ENCODE results near the gene MACROD2.
"Not testable (repeated sequence)": the region's sequence is repeated elsewhere in the genome, so short reads cannot be mapped to it uniquely, and the experiment has no call there.

Gene MACROD2

DNA sequence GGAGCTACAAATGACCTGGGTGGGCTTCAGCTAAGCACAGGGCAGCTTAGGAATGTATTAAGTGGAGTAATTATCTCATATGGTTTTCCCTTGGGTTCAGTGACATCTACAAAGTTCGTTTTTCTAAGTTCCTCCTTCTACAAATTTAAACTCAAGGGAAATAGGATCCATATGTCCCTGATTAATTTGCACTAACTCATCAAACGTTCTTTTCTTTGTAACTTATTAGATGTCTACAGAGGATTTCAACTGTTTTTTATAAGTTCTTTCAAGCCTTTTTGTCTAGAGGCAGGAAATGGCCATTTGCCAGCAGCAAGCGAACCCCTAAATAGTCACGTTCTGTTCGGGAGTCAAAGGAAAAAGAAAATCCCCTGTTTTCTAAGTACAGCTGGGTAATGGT is 1517.6 kb downstream of the MACROD2 start:
- DNase-seq, result no peak

DNA sequence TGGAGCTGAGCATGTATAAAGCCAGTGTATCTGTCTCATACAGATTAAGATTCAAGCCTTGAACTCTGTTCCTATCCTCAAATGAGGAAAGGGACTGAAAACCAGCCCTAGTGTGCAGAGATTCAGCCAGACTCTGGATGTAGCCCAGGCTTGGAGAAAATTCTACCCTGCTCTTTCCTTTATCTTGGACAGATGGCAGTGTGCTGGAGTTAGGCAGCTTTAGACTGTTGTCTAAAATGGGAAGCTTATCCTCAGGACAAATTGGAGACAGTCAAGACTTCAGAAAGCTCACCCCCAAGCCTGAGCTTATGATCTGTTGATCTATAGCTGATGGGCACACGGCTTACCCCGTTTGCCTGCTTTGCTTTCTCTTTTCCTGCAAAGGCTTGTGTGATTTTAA is 1520.4 kb downstream of the MACROD2 start:
- DNase-seq, result no peak

GRCh38 chr20:15520930-15521524 is 1525.7 kb downstream of the MACROD2 start:
- no peak for DNase-seq

- DNase-seq, result no peak
Observed at GRCh38 chr20:15523400-15523799, 1528.1 kb downstream of the MACROD2 start.

- no peak for DNase-seq
Observed at GRCh38 chr20:15528391-15529111, 1533.2 kb downstream of the MACROD2 start.

- no peak for DNase-seq
Observed at GRCh38 chr20:15535863-15536262, 1540.5 kb downstream of the MACROD2 start.

DNA sequence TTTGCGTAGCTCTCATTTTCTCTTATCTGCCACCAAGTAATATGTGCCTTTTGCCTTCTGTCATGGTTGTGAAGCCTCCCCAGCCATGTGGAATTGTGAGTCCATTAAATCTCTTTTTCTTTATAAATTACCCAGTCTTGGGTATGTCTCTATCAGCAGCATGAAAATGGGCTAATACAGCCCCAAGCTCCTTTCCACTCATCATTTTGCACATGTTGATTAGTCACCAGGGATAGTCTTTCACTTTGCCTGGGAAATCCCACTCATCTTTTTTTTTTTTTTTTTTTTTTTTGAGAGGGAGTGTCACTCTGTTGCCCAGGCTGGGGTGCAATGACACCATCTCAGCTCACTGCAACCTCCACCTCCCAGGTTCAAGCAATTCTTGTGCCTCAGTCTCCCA is 1541.9 kb downstream of the MACROD2 start:
- not testable (repeated sequence) for DNase-seq

GRCh38 chr20:15542655-15543054 is 1547.3 kb downstream of the MACROD2 start:
- no peak for DNase-seq

DNA sequence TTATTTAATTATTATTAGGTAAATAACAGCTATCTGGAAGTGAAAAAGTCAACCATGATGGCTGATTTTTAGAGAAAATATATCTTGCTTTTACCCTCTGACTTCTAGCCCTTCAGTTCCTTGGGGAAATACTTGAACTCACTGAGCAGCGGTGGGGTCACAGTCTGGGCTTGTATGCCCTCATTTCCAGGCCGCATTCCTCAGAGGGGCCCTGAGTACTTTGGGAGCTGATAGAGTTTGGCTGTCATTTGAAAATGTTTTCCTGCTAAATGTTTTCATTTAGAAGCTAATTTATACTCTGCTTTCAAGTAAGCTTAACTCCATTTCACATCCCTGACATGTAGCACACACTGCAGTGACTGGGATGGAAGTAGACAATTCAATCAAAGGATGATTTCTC is 1549.4 kb downstream of the MACROD2 start:
- DNase-seq, result no peak

DNA sequence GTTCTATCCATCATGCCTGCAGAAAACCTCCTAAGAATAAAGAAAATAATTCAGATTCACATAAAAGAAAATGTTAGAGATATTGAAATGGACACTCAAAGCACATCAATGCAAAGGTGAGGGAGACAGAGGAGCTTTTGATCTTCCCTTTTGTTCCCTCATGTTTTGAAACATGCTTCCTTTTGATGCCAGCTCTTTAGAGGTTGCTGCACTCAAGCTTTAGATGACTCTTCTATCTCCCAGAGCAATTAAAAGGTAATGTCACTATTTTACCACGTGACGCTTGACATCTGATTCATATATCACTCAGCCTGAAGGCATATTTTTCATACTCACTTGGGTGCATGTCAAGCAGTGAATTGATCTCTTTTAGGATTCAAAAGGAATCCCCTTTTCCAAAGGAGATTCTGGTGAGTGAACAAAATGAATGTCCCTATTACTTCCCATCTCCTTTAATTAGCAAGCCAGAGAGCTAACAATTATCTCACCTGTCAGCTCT is 1551.3 kb downstream of the MACROD2 start:
- no peak for DNase-seq

DNA sequence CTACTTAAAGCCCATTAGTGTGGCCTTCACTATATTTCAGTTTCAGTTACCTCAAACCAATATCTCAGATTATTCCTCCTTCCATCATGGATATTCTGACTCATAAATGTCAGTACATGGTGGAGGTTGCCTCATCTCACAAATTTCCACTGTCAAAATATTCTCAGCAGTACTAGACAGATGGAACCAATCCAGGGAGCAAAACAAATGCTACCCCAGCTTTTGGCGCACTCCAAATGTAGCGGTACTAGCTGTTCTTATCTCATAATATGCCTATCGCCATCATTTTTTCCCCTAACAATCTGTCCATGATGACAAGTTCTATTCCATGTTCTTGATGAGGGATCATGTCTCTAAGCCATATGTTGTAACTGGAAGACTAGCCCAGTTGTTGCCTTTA is 1551.8 kb downstream of the MACROD2 start:
- DNase-seq, result no peak

GRCh38 chr20:15550116-15550870 is 1555.0 kb downstream of the MACROD2 start:
- no peak for DNase-seq

- DNase-seq, result no peak
Observed at GRCh38 chr20:15555913-15556312, 1560.6 kb downstream of the MACROD2 start.

DNA sequence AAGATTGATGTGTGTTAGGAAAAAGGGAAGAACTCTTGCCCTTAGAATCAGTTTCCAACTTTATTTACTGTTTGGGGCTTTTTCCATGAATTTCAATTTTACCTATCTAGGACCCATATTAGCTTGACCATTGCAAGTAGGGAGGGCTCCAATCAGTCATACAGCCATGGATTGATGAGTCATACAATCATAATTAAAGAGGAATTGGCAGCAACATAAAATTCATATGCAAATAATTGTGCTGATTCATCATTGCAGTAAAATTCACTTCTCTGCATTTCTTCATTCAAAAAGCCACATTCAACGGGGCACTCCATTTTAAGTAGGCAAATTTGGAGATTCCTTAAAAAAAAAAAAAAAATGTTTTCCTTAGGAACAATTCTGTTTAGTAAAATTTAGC is 1561.6 kb downstream of the MACROD2 start:
- DNase-seq, result no peak

DNA sequence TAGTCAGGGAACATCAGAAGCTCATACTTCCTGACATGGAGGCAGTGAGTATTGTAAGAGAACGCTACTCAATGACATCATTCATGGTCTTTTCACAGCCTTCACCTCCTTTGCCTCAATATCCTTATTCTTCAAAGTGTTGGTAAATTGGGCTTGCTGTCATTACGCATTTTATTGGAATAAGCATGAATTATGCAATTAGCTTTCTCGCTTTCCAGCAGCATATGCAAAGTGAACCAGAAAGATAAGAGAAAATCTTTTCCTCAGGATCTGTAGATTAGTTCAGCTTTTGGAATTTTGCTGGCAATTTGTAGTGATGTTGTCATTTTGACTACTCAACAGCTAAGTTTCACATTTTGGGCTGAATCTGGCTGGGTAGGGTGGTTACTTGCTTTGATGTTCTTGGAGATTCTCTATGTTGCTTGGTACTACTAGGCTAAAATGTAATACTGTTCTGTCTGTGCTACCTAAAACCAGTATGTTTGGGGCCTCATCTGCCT is 1565.8 kb downstream of the MACROD2 start:
- DNase-seq, result no peak

DNA sequence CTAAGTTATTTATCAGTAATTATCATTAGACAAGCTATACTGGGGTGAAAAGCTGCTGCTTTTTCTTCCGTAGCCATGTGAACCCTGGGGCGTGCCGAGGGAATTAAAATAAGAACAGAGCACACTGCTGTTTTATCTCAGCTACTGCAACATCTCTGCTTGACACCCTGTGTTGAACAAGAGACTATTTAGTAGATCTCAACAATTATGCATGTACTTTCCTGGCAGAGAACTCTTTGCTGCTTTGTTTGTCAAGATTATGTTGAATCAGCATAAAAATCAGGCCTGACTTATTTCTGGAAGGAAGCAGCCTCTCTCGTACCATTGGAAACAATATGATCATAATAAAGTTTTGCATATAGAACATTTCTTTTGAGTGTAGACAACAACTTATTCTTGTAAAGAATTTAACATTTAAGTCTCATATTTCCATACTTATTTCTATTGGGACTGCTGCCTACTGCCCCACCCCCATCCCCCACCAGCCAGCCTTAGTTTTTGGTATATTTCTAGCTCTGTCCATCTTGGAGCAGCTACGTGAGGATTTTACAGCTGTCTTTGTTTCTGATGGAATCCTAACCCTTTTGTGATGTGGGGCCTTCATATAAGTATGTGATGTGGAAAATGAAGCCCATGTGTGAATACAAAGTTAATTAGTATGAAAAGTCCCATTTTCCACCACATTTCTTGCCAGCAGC is 1566.5 kb downstream of the MACROD2 start:
- no peak for DNase-seq

DNA sequence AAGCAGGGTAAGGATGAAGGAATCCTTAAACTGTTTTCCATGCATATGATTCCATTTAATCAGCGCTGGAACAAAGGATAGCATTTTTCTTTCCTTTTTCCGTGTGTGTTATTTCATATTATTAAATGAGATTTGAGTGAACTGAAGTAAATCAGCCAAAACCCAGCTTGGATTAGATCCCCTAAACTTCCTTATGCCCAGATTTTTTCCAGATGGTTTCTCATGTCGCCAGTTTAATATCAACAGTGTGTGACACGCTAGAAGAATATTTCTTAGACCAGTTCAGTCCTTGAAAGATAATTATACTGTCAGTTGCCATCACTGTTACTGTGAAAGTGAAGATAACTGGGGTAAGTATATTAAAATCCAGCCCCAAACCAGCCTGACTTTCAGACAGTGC is 1568.5 kb downstream of the MACROD2 start:
- DNase-seq, result no peak

- no peak for DNase-seq
Observed at GRCh38 chr20:15564981-15565380, 1569.7 kb downstream of the MACROD2 start.

GRCh38 chr20:15565786-15566185 is 1570.5 kb downstream of the MACROD2 start:
- DNase-seq, result no peak

DNA sequence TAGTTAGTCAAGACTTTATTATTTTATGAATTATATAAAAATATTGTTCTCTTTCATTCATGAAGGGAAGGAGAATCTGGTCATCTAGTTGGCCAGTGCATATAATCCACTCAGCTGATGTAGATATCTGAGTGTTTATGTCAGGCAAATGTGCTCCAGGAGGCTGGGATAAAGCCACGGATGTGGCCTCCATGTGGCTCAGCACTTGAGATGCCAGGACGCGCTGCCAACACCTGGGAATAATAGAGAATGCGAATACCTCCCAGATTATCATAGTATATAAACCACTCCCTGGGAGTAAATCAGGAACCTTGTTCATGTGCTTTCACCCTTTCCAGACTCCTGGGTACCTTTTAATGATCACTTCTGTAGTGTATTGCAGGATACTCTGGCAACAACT is 1571.9 kb downstream of the MACROD2 start:
- DNase-seq, result no peak

- DNase-seq, result no peak
Observed at GRCh38 chr20:15570156-15570555, 1574.8 kb downstream of the MACROD2 start.

DNA sequence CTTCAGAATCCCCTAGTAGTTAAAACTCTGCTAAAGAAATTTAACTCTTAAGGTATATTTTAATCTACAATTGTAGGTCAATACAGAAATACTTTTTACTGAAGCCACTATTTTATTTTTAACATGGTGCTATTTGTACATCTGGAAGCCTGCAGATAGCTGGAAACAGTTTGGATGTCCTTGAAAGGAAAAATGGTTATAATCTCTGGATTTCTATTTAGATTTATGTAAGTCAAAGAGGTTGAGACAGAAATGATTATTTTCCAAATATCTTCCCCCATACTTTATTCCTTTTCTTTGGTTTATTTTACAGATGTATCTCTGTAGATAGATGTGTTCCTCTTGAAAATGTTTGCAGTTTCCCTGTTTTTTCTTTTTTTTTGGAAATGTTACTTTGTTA is 1575.7 kb downstream of the MACROD2 start:
- no peak for DNase-seq

- DNase-seq, result no peak
Observed at GRCh38 chr20:15575255-15575654, 1579.9 kb downstream of the MACROD2 start.

Data from NCI-H1436 treated with DMSO at 0.1 percent for 48 hours (cell line).